ENCODE results near the gene CASTOR2.

Gene CASTOR2

GRCh38 chr7:75017832-75018231 lies 53.3 kb downstream of the CASTOR2 start:
- no peaks in the 10 kb centered on the region for H4K20me1 ChIP-seq (ENCODE audit: insufficient read depth, low read length, poor library complexity, severe bottlenecking)
- no peaks in the 10 kb centered on the region for H3F3A ChIP-seq (ENCODE audit: low read depth)
- no peak overlapping the region for H2AFZ ChIP-seq (ENCODE audit: low read length)
- no peak overlapping the region for H3K4me2 ChIP-seq (ENCODE audit: low read depth, low read length, poor library complexity, severe bottlenecking)
- peaks cover 13% of the 10 kb centered on the region; the same call in 1 of the 2 replicates for H3K36me3 ChIP-seq (ENCODE audit: insufficient read depth, low read length)
- no peaks in the 10 kb centered on the region for H3K9me3 ChIP-seq (ENCODE audit: insufficient read depth, low read depth, low read length)
- no peak overlapping the region for H3K9ac ChIP-seq (ENCODE audit: low read depth, low read length, poor library complexity, severe bottlenecking)
- H3K4me3 ChIP-seq (ENCODE audit: low read length, poor library complexity, severe bottlenecking): no peak overlapping the region
- no peaks in the 10 kb centered on the region for H3K9me2 ChIP-seq (replicated peaks; ENCODE audit: low read depth, low read length)
- no peaks in the 10 kb centered on the region for H3K27me3 ChIP-seq (ENCODE audit: insufficient read depth, low read length, poor library complexity, severe bottlenecking)
- H3K4me1 ChIP-seq (ENCODE audit: insufficient read depth, low read length, poor library complexity, severe bottlenecking): no peaks in the 10 kb centered on the region
- no peak for TF ChIP-seq EZH2phosphoT487 (IDR thresholded peaks at IDR 0.05; ENCODE audit: borderline replicate concordance)
- TF ChIP-seq, protein P1, sequence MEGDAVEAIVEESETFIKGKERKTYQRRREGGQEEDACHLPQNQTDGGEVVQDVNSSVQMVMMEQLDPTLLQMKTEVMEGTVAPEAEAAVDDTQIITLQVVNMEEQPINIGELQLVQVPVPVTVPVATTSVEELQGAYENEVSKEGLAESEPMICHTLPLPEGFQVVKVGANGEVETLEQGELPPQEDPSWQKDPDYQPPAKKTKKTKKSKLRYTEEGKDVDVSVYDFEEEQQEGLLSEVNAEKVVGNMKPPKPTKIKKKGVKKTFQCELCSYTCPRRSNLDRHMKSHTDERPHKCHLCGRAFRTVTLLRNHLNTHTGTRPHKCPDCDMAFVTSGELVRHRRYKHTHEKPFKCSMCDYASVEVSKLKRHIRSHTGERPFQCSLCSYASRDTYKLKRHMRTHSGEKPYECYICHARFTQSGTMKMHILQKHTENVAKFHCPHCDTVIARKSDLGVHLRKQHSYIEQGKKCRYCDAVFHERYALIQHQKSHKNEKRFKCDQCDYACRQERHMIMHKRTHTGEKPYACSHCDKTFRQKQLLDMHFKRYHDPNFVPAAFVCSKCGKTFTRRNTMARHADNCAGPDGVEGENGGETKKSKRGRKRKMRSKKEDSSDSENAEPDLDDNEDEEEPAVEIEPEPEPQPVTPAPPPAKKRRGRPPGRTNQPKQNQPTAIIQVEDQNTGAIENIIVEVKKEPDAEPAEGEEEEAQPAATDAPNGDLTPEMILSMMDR (conservative IDR thresholded peaks at IDR 0.05; ENCODE audit: low read length): no peak
- H3K79me2 ChIP-seq (ENCODE audit: insufficient read depth, low read length): no peaks in the 10 kb centered on the region

DNA sequence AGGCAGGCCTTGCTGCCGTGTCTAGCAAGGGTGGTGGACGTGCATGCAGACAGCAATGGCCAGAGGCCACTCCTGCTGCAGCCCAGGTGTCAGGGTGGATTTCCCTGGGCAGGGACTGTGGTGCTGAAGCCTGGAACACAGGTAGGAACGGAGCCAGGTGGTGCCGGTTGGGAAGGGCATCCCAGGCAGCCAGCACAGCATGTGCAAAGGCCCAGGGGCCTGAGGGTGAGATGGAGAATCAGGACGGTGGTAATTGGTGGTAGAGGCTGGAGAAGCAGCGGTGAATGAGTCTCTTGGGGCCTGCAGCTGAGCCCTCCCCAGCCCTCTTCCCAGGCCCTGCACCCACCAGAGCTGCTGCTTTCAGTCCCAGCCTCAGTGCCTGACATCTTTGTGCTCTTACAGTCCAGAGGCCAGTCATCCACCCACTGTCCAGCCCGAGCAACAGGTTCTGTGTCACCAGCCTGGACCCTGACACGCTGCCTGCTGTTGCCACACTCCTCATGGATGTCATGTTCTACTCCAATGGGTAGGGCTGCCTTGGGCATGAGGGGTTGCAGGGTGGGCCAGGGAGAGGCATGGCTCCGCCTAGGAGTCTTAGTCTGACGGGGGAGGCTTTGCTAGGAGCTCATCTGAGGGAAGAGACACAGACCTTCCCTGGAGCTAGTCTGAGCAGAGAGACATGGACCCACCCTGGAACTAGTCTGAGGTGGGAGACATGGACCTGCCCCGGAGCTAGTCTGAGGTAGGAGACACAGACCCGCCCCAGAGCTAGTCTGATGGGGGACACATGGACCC lies 54.3 kb downstream of the CASTOR2 start:
- Histone ChIP-seq H4K20me1 (ENCODE audit: insufficient read depth, low read length, poor library complexity, severe bottlenecking) (no peaks in the 10 kb centered on the region), H3K79me2 (ENCODE audit: insufficient read depth, low read length) (no peaks in the 10 kb centered on the region), H3F3A (ENCODE audit: low read depth) (no peaks in the 10 kb centered on the region), H3K9me3 (ENCODE audit: insufficient read depth, low read depth, low read length) (no peaks in the 10 kb centered on the region), H3K36me3 (ENCODE audit: insufficient read depth, low read length) (peaks cover 16% of the 10 kb centered on the region; the same call in 1 of the 2 replicates), H3K4me1 (ENCODE audit: insufficient read depth, low read length, poor library complexity, severe bottlenecking) (no peaks in the 10 kb centered on the region), H3K9me2 (replicated peaks; ENCODE audit: low read depth, low read length) (no peaks in the 10 kb centered on the region), H3K4me2 (ENCODE audit: low read depth, low read length, poor library complexity, severe bottlenecking) (no peak overlapping the region), H3K27me3 (ENCODE audit: insufficient read depth, low read length, poor library complexity, severe bottlenecking) (no peaks in the 10 kb centered on the region), H3K9ac (ENCODE audit: low read depth, low read length, poor library complexity, severe bottlenecking) (no peak overlapping the region), H2AFZ (ENCODE audit: low read length) (no peak overlapping the region), H3K4me3 (ENCODE audit: low read length, poor library complexity, severe bottlenecking) (no peak overlapping the region)
- TF ChIP-seq, protein P1 (conservative IDR thresholded peaks at IDR 0.05; ENCODE audit: low read length): no peak
- no peak for TF ChIP-seq EZH2phosphoT487 (IDR thresholded peaks at IDR 0.05; ENCODE audit: borderline replicate concordance)

- TF ChIP-seq EZH2phosphoT487 (IDR thresholded peaks at IDR 0.05; ENCODE audit: borderline replicate concordance): no peak
- TF ChIP-seq, protein P1 (conservative IDR thresholded peaks at IDR 0.05; ENCODE audit: low read length): no peak
- H3K27me3 ChIP-seq (ENCODE audit: insufficient read depth, low read length, poor library complexity, severe bottlenecking): no peaks in the 10 kb centered on the region
- no peaks in the 10 kb centered on the region for H3K9me3 ChIP-seq (ENCODE audit: insufficient read depth, low read depth, low read length)
- H3K4me2 ChIP-seq (ENCODE audit: low read depth, low read length, poor library complexity, severe bottlenecking): no peak overlapping the region
- no peaks in the 10 kb centered on the region for H4K20me1 ChIP-seq (ENCODE audit: insufficient read depth, low read length, poor library complexity, severe bottlenecking)
- H3K79me2 ChIP-seq (ENCODE audit: insufficient read depth, low read length): no peaks in the 10 kb centered on the region
- H3K9me2 ChIP-seq (replicated peaks; ENCODE audit: low read depth, low read length): no peaks in the 10 kb centered on the region
- no peaks in the 10 kb centered on the region for H3F3A ChIP-seq (ENCODE audit: low read depth)
- no peaks in the 10 kb centered on the region for H3K4me1 ChIP-seq (ENCODE audit: insufficient read depth, low read length, poor library complexity, severe bottlenecking)
- no peak overlapping the region for H2AFZ ChIP-seq (ENCODE audit: low read length)
- no peak overlapping the region for H3K9ac ChIP-seq (ENCODE audit: low read depth, low read length, poor library complexity, severe bottlenecking)
- H3K36me3 ChIP-seq (ENCODE audit: insufficient read depth, low read length): peaks cover 17% of the 10 kb centered on the region; the same call in 1 of the 2 replicates
- no peak overlapping the region for H3K4me3 ChIP-seq (ENCODE audit: low read length, poor library complexity, severe bottlenecking)
Measured at GRCh38 chr7:75019800-75020199, 55.3 kb downstream of the CASTOR2 start.

All from Loucy (cell line).